Measurements from ENCODE around the gene BUB1B.
A peak's percentile ranks its signal among the peaks of the same experiment; 100 is the strongest.
"Not testable (repeated sequence)": the region's sequence is repeated elsewhere in the genome, so short reads cannot be mapped to it uniquely, and the experiment has no call there.

BUB1B gene

GRCh38 chr15:40160689-40161688, at the start of gene BUB1B:
TSS of gene BUB1B (plus strand) at chr15:40161069. CDS start at chr15:40161221, 152 bp downstream.
- peak; percentile 86 for DNase-seq (ENCODE audit: low spot score)
- peak within 1 kb of the TSS; percentile 70 for H3K4me3 ChIP-seq
- TF ChIP-seq CTCF (IDR thresholded peaks at IDR 0.05) = no peak
- no peak within 1 kb of the TSS for H3K27ac ChIP-seq

- no peak for DNase-seq (ENCODE audit: low spot score)
- no peak for TF ChIP-seq CTCF (IDR thresholded peaks at IDR 0.05)
- Histone ChIP-seq H3K4me3 (no peak overlapping the region), H3K27ac (no peak overlapping the region)
Measured at GRCh38 chr15:40111888-40112287, 49.0 kb upstream of the BUB1B start.

- Histone ChIP-seq H3K27ac (no peak overlapping the region), H3K4me3 (no peak overlapping the region)
- DNase-seq (ENCODE audit: low spot score) = no peak
- TF ChIP-seq CTCF (IDR thresholded peaks at IDR 0.05) = no peak
Measured at GRCh38 chr15:40112789-40113188, 48.1 kb upstream of the BUB1B start.

- no peak overlapping the region for H3K4me3 ChIP-seq
- no peak overlapping the region for H3K27ac ChIP-seq
- no peak for TF ChIP-seq CTCF (IDR thresholded peaks at IDR 0.05)
- DNase-seq (ENCODE audit: low spot score) = no peak
Measured at GRCh38 chr15:40114218-40114617, 46.7 kb upstream of the BUB1B start.

- not testable (repeated sequence) for DNase-seq (ENCODE audit: low spot score); H3K27ac ChIP-seq; H3K4me3 ChIP-seq
Measured at GRCh38 chr15:40115106-40115505, 45.8 kb upstream of the BUB1B start.

GRCh38 chr15:40115670-40116093, 45.2 kb upstream of the BUB1B start:
- Histone ChIP-seq H3K4me3 (no peak overlapping the region), H3K27ac (no peak overlapping the region)
- TF ChIP-seq CTCF (IDR thresholded peaks at IDR 0.05) = no peak
- no peak for DNase-seq (ENCODE audit: low spot score)

GRCh38 chr15:40118473-40118872, 42.4 kb upstream of the BUB1B start:
- no peak for TF ChIP-seq CTCF (IDR thresholded peaks at IDR 0.05)
- Histone ChIP-seq H3K4me3 (no peak overlapping the region), H3K27ac (no peak overlapping the region)
- DNase-seq (ENCODE audit: low spot score) = peak; percentile 11
